Subcutaneous adipose tissue (tissue), 4 donors: ENCODE measurements around the gene PMFBP1. TPM values are rescaled to one million over a fixed set of nuclear protein-coding genes. Genes with fewer than 3 reads are reported as not detected.

Source experiments
- total RNA-seq, 4 donors: library from RNA; depleted of rRNA; stranded (reverse); fragments of >200 nt; gene quantifications; one replicate each; pipeline ENCODE4 v1.1.0, GENCODE V29; 2016
- TF ChIP-seq, protein P1 (sequence below): fragments of 450-650 bp; IDR thresholded peaks from one replicate; pipeline ENCODE4 v1.5.1; 2016; ENCODE audit warnings: low read depth, mild to moderate bottlenecking, control low read depth, antibody characterized with exemption, moderate library complexity

PMFBP1 gene
- total RNA-seq, 4 donors from 2014 or later = 0.57 to 7.2 (median 3.4) TPM

- TF ChIP-seq, protein P1, sequence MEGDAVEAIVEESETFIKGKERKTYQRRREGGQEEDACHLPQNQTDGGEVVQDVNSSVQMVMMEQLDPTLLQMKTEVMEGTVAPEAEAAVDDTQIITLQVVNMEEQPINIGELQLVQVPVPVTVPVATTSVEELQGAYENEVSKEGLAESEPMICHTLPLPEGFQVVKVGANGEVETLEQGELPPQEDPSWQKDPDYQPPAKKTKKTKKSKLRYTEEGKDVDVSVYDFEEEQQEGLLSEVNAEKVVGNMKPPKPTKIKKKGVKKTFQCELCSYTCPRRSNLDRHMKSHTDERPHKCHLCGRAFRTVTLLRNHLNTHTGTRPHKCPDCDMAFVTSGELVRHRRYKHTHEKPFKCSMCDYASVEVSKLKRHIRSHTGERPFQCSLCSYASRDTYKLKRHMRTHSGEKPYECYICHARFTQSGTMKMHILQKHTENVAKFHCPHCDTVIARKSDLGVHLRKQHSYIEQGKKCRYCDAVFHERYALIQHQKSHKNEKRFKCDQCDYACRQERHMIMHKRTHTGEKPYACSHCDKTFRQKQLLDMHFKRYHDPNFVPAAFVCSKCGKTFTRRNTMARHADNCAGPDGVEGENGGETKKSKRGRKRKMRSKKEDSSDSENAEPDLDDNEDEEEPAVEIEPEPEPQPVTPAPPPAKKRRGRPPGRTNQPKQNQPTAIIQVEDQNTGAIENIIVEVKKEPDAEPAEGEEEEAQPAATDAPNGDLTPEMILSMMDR = no peak
Measured at GRCh38 chr16:72211110-72211509, 39.2 kb upstream of the PMFBP1 start.

DNA sequence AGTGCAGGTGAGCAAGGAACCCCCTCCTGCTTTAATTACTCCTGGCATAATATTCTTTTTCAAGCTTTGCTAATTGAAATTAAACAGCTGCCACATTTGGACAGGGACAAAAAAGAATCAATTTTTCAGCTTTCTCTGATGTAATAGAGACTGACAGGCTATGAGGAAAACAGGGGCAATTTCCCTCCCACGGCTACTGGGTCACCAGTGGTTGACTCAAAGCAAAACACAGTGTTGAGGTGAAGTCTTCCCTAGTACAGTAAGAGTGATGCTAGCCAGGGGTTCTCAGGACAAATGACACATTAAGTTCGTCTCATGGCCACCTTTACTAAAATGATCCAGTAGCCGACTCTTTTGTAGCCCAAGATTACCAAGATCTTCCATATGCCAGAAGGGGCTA lies 38.6 kb upstream of the PMFBP1 start:
- TF ChIP-seq, protein P1 = no peak

GRCh38 chr16:72210072-72210471 lies 38.1 kb upstream of the PMFBP1 start:
- TF ChIP-seq, protein P1 = no peak

GRCh38 chr16:72206299-72206698 lies 34.3 kb upstream of the PMFBP1 start:
- TF ChIP-seq, protein P1 = no peak

GRCh38 chr16:72203401-72203800 lies 31.4 kb upstream of the PMFBP1 start:
- TF ChIP-seq, protein P1 = no peak

- TF ChIP-seq, protein P1 = no peak
Measured at GRCh38 chr16:72202014-72202413, 30.1 kb upstream of the PMFBP1 start.

- TF ChIP-seq, protein P1 = no peak
Measured at GRCh38 chr16:72201387-72201786, 29.4 kb upstream of the PMFBP1 start.
